ENCODE results near the gene TMEM225B. TPM values are rescaled to one million over a fixed set of nuclear protein-coding genes. Genes with fewer than 3 reads are reported as not detected.

TMEM225B gene
- total and polyA plus RNA-seq, 2 experiments from 2014 or later: 0.24 TPM; not detected in 1

DNA sequence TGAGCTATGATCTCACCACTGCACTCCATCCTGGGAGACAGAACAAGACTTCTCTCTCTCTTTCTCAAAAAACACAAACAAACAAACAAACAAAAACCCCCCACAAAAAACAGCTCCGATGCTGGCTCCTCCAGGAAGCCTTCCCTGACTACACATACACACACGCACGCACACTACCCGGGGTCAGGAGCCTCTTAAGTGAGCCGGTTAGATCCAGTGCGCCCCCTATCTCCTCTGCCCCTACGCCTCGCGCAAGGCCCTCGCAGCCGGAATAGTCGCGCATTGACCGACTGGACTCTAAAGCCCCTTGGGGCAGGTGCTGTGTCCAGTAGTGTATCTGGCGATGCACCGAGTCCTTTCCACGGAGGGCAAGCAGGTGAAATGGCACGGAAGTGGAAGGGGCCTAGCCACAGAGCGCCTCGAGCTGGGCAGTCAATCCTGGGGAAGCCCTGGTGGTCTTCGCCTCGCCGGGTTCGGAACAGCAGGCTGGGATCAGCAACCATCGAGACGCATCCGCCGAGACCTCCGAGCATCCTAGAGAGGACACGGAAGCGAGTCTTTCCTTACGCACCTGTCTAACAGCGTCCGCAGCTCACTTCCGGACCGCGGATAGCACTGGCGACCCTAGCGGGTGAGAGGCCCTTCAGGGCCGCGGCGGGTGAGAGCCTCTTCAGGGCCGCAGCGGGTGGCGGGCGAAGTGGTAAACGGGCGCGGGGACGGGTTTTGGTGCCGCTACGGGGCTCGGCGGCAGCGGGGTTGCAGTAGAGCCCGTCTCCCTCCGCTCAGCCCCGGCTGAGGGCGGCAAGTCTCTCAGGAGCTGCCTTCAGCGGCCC is 18.5 kb downstream of the TMEM225B start, which contains the start of gene ZSCAN25:
TSS of gene ZSCAN25 (plus strand) at position 588 of the 833 bp plus-strand sequence. CDS start 2,661 bp downstream, outside the sequence.
- TF ChIP-seq EZH2phosphoT487 (IDR thresholded peaks at IDR 0.05; ENCODE audit: insufficient read depth, low read depth) (no peak), EZH2 (IDR thresholded peaks at IDR 0.05; ENCODE audit: insufficient read depth, poor library complexity, severe bottlenecking) (no peak)
- Histone ChIP-seq H3K27me3 (replicated peaks; ENCODE audit: insufficient read depth) (no peaks in the 10 kb centered on the region), H3K9me3 (ENCODE audit: low read depth) (no peaks in the 10 kb centered on the region), H3K4me1 (ENCODE audit: insufficient read depth) (peaks cover 21% of the 10 kb centered on the region), H3K36me3 (ENCODE audit: low read depth) (peaks cover 20% of the 10 kb centered on the region), H2AFZ (peak within 1 kb of the TSS; percentile 98), H3K9ac (peak within 1 kb of the TSS; percentile 90), H3F3A (ENCODE audit: insufficient read depth) (peaks cover 25% of the 10 kb centered on the region), H3K79me2 (ENCODE audit: insufficient read depth) (peaks cover 46% of the 10 kb centered on the region), H4K20me1 (ENCODE audit: insufficient read depth) (no peaks in the 10 kb centered on the region), H3K4me2 (ENCODE audit: unreplicated experiment) (peak within 1 kb of the TSS; percentile 85), H3K4me3 (peak within 1 kb of the TSS; percentile 91), H3K9me2 (ENCODE audit: insufficient read depth) (no peaks in the 10 kb centered on the region), H3K27ac (peak within 1 kb of the TSS; percentile 40)
- WGBS, 2 experiments (ENCODE audit: low coverage in 1 of 2, low lambda C conversion rate in 2 of 2, missing lambda C conversion rate in 2 of 2): 2 to 3% methylated on average over 46 to 60 of the region's 60 CpGs
- DNase-seq: peak; percentile 94
- in situ Hi-C loops (cut with MboI): no loop called here

DNA sequence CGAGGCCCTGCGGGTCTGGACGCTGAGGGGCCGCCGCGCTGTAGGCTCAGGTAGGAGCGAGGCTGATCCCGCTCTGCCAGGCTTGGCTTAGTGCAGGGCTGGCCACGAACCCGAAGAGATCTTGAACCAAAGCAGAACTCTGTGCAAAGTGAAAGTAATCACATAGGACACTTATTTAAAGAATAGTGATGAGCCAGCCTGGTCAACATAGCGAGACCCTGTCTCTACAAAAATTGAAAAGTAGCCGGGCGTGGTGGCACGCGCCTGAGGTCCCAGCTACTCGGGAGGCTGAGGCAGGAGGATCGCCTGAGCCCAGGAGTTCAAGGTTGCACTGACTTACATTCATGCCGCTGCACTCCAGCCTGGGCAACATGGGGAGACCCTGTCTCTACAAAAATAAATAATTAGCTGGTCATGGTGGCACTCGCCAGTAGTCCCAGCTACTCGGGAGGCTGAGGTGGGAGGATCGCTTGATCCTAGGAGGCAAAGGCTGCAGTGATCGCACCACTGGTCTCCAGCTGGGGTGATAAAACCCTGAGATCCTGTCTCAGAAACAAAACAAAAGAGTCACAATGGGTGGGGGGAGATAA is 19.2 kb downstream of the TMEM225B start:
- Histone ChIP-seq H3K9ac (peak overlapping the region; percentile 90), H4K20me1 (ENCODE audit: insufficient read depth) (no peaks in the 10 kb centered on the region), H3K27me3 (replicated peaks; ENCODE audit: insufficient read depth) (no peaks in the 10 kb centered on the region), H3K4me2 (ENCODE audit: unreplicated experiment) (peak overlapping the region; percentile 85), H3K79me2 (ENCODE audit: insufficient read depth) (peaks cover 48% of the 10 kb centered on the region), H3K9me3 (ENCODE audit: low read depth) (no peaks in the 10 kb centered on the region), H2AFZ (peak overlapping the region; percentile 98), H3K4me1 (ENCODE audit: insufficient read depth) (peaks cover 21% of the 10 kb centered on the region), H3K27ac (peak overlapping the region; percentile 40), H3K9me2 (ENCODE audit: insufficient read depth) (no peaks in the 10 kb centered on the region), H3K4me3 (peak overlapping the region; percentile 91), H3K36me3 (ENCODE audit: low read depth) (peaks cover 26% of the 10 kb centered on the region), H3F3A (ENCODE audit: insufficient read depth) (peaks cover 25% of the 10 kb centered on the region)
- in situ Hi-C loops (cut with MboI): no loop called here
- no peak for TF ChIP-seq EZH2 (IDR thresholded peaks at IDR 0.05; ENCODE audit: insufficient read depth, poor library complexity, severe bottlenecking)
- no peak for TF ChIP-seq EZH2phosphoT487 (IDR thresholded peaks at IDR 0.05; ENCODE audit: insufficient read depth, low read depth)
- WGBS, 2 experiments (ENCODE audit: low coverage in 1 of 2, low lambda C conversion rate in 2 of 2, missing lambda C conversion rate in 2 of 2): 17 to 22% methylated on average over 21 to 22 of the region's 22 CpGs
- peak; percentile 5 for DNase-seq

DNA sequence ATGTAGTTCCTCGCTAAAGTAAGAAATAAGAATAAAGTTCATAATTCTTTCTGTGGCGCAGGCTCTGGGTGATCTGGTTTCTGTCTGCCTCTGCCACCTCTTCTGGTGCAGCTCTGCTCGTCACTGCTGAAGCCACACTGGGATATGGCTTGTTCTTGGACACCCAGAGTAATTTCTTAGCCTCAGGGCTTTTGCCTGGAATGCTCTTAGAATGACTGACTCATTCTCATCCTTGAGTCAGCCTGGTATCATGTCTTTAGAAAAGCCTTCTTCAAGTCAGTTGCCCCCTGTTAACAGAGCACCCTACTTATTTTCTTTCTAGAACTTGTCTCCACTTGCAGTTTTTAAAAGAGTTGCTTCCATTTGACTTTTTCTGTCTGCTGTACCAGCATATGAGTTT is 20.7 kb downstream of the TMEM225B start:
- H3K9me2 ChIP-seq (ENCODE audit: insufficient read depth): no peaks in the 10 kb centered on the region
- no peaks in the 10 kb centered on the region for H3K27me3 ChIP-seq (replicated peaks; ENCODE audit: insufficient read depth)
- peak overlapping the region; percentile 68 for H3K27ac ChIP-seq
- H3K79me2 ChIP-seq (ENCODE audit: insufficient read depth): peaks cover 48% of the 10 kb centered on the region
- H2AFZ ChIP-seq: no peak overlapping the region
- peak overlapping the region; percentile 91 for H3K4me3 ChIP-seq
- WGBS, 2 experiments (ENCODE audit: low coverage in 1 of 2, low lambda C conversion rate in 2 of 2, missing lambda C conversion rate in 2 of 2): 53 to 62% methylated on average over 3 of the region's 3 CpGs
- peaks cover 21% of the 10 kb centered on the region for H3K4me1 ChIP-seq (ENCODE audit: insufficient read depth)
- H3K9me3 ChIP-seq (ENCODE audit: low read depth): no peaks in the 10 kb centered on the region
- H4K20me1 ChIP-seq (ENCODE audit: insufficient read depth): no peaks in the 10 kb centered on the region
- peak overlapping the region; percentile 90 for H3K9ac ChIP-seq
- H3K4me2 ChIP-seq (ENCODE audit: unreplicated experiment): peak overlapping the region; percentile 85
- peak; percentile 93 for DNase-seq
- peaks cover 25% of the 10 kb centered on the region for H3F3A ChIP-seq (ENCODE audit: insufficient read depth)
- TF ChIP-seq EZH2 (IDR thresholded peaks at IDR 0.05; ENCODE audit: insufficient read depth, poor library complexity, severe bottlenecking): no peak
- no peak for TF ChIP-seq EZH2phosphoT487 (IDR thresholded peaks at IDR 0.05; ENCODE audit: insufficient read depth, low read depth)
- in situ Hi-C loops (cut with MboI): no loop called here
- peaks cover 35% of the 10 kb centered on the region for H3K36me3 ChIP-seq (ENCODE audit: low read depth)

DNA sequence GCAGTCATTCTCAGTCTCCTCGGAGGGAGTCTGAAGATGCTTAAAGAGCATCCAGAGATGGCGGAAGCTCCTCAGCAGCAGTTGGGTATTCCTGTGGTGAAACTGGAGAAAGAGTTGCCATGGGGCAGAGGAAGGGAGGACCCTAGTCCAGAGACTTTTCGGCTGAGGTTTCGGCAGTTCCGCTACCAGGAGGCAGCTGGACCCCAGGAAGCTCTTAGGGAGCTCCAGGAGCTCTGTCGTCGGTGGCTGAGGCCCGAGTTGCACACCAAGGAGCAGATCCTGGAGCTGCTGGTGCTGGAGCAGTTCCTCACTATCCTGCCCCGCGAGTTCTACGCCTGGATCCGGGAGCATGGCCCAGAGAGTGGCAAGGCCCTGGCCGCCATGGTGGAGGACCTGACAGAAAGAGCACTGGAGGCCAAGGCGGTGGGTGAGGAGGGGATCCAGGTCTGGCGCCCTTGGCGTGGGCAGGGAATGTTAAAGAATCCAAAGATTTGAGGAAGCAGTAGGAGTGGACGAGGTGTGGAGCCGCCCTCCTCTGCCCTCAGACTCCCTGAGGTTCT is 21.6 kb downstream of the TMEM225B start:
- in situ Hi-C loops (cut with MboI): no loop called here
- Histone ChIP-seq H3K9ac (0 out of 2 replicates have a peak overlapping the region, but pooled peaks have one; percentile 2), H4K20me1 (ENCODE audit: insufficient read depth) (no peaks in the 10 kb centered on the region), H3F3A (ENCODE audit: insufficient read depth) (peaks cover 25% of the 10 kb centered on the region), H3K9me3 (ENCODE audit: low read depth) (no peaks in the 10 kb centered on the region), H3K4me2 (ENCODE audit: unreplicated experiment) (peak overlapping the region; percentile 85), H3K79me2 (ENCODE audit: insufficient read depth) (peaks cover 48% of the 10 kb centered on the region), H3K36me3 (ENCODE audit: low read depth) (peaks cover 45% of the 10 kb centered on the region), H3K4me3 (no peak overlapping the region), H3K9me2 (ENCODE audit: insufficient read depth) (no peaks in the 10 kb centered on the region), H3K27ac (peak overlapping the region; percentile 68), H2AFZ (no peak overlapping the region), H3K27me3 (replicated peaks; ENCODE audit: insufficient read depth) (no peaks in the 10 kb centered on the region), H3K4me1 (ENCODE audit: insufficient read depth) (peaks cover 21% of the 10 kb centered on the region)
- DNase-seq: no peak
- WGBS, 2 experiments (ENCODE audit: low coverage in 1 of 2, low lambda C conversion rate in 2 of 2, missing lambda C conversion rate in 2 of 2): 98 to 99% methylated on average over 18 of the region's 18 CpGs
- no peak for TF ChIP-seq EZH2 (IDR thresholded peaks at IDR 0.05; ENCODE audit: insufficient read depth, poor library complexity, severe bottlenecking)
- no peak for TF ChIP-seq EZH2phosphoT487 (IDR thresholded peaks at IDR 0.05; ENCODE audit: insufficient read depth, low read depth)
